Parathyroid adenoma (tissue), 2 donors: Measurements from ENCODE around the gene PLXNA4.

Experiments used
- H2AFZ ChIP-seq: fragments of 300-600 bp; sonication (generic); one replicate; pipeline ENCODE4 v1.7.0; 2017; ENCODE audit warnings: antibody characterized with exemption, mild to moderate bottlenecking
- H3K27ac ChIP-seq: fragments of 300-600 bp; sonication (generic); one replicate; pipeline ENCODE4 v1.7.0; 2017
- H3K27me3 ChIP-seq: fragments of 300-600 bp; sonication (generic); one replicate; pipeline ENCODE4 v1.7.0; 2017; ENCODE audit warnings: low read length; ENCODE audit not compliant: control insufficient read depth, insufficient read depth
- H3K36me3 ChIP-seq: fragments of 300-600 bp; sonication (generic); one replicate; pipeline ENCODE4 v1.7.0; 2017; ENCODE audit warnings: low read length; ENCODE audit not compliant: control insufficient read depth, insufficient read depth
- H3K4me1 ChIP-seq: fragments of 300-600 bp; sonication (generic); one replicate; pipeline ENCODE4 v1.7.0; 2017; ENCODE audit warnings: control low read depth
- H3K4me2 ChIP-seq: fragments of 300-600 bp; sonication (generic); one replicate; pipeline ENCODE4 v1.7.0; 2017; ENCODE audit warnings: low read length
- H3K4me3 ChIP-seq: fragments of 300-600 bp; sonication (generic); one replicate; pipeline ENCODE4 v1.7.0; 2017; ENCODE audit warnings: low read depth, low read length
- H3K79me2 ChIP-seq: fragments of 300-600 bp; sonication (generic); one replicate; pipeline ENCODE4 v1.7.0; 2017; ENCODE audit warnings: control low read depth
- H3K9ac ChIP-seq: fragments of 300-600 bp; sonication (generic); one replicate; pipeline ENCODE4 v1.7.0; 2017; ENCODE audit warnings: mild to moderate bottlenecking
- H3K9me3 ChIP-seq: fragments of 300-600 bp; sonication (generic); one replicate; pipeline ENCODE4 v1.7.0; 2017; ENCODE audit warnings: low read length; ENCODE audit not compliant: control insufficient read depth
- CTCF ChIP-seq: fragments of 300-600 bp; sonication (generic); IDR thresholded peaks from one replicate; pipeline ENCODE4 v1.7.0; 2017; ENCODE audit warnings: antibody characterized with exemption, mild to moderate bottlenecking
- donor health status: primary hyperparathyroidism.

PLXNA4 gene

GRCh38 chr7:132450696-132451095 is 125.6 kb downstream of the PLXNA4 start:
- H2AFZ ChIP-seq, result no peak overlapping the region
- H3K4me1 ChIP-seq, result peaks cover 7% of the 10 kb centered on the region
- H3K27ac ChIP-seq, result no peak overlapping the region
- TF ChIP-seq CTCF, result no peak
- no peak overlapping the region for H3K4me2 ChIP-seq
- H3K27me3 ChIP-seq, result no peaks in the 10 kb centered on the region
- H3K9ac ChIP-seq, result no peak overlapping the region
- H3K36me3 ChIP-seq, result no peaks in the 10 kb centered on the region
- no peaks in the 10 kb centered on the region for H3K9me3 ChIP-seq
- no peak overlapping the region for H3K4me3 ChIP-seq
- H3K79me2 ChIP-seq, result no peaks in the 10 kb centered on the region

GRCh38 chr7:132450188-132450587 is 126.1 kb downstream of the PLXNA4 start:
- no peak overlapping the region for H3K4me3 ChIP-seq
- H3K79me2 ChIP-seq, result no peaks in the 10 kb centered on the region
- H3K27me3 ChIP-seq, result no peaks in the 10 kb centered on the region
- H2AFZ ChIP-seq, result no peak overlapping the region
- no peak overlapping the region for H3K4me2 ChIP-seq
- no peaks in the 10 kb centered on the region for H3K9me3 ChIP-seq
- H3K36me3 ChIP-seq, result no peaks in the 10 kb centered on the region
- H3K4me1 ChIP-seq, result peaks cover 7% of the 10 kb centered on the region
- no peak overlapping the region for H3K9ac ChIP-seq
- TF ChIP-seq CTCF, result no peak
- no peak overlapping the region for H3K27ac ChIP-seq

- Histone ChIP-seq H3K9me3 (no peaks in the 10 kb centered on the region), H3K27ac (no peak overlapping the region), H3K9ac (no peak overlapping the region), H3K36me3 (no peaks in the 10 kb centered on the region), H2AFZ (no peak overlapping the region), H3K4me3 (no peak overlapping the region), H3K4me1 (peaks cover 7% of the 10 kb centered on the region), H3K27me3 (no peaks in the 10 kb centered on the region), H3K79me2 (no peaks in the 10 kb centered on the region), H3K4me2 (no peak overlapping the region)
- TF ChIP-seq CTCF, result no peak
Measured at GRCh38 chr7:132446666-132447278, 129.5 kb downstream of the PLXNA4 start.

DNA sequence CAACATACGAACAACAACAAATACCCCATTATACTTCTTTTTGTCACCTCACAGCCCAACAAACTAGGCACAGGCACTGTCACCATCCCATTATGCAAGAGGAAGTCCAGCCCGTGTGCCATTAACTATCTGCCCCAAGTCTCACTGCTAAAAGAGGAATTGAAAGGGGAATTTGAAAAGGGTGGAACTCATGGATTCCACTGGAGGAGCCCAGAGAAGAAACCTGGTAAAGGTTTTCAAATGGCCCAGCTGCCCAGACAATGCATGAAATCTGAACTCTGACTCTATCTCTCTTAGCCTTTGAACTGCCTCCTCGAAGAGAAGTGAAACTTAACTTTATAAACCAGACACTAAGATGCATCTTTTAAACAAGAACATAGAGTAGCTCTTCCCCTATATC is 130.0 kb downstream of the PLXNA4 start:
- H3K4me1 ChIP-seq, result peaks cover 7% of the 10 kb centered on the region
- no peak overlapping the region for H3K4me2 ChIP-seq
- no peak for TF ChIP-seq CTCF
- no peak overlapping the region for H3K9ac ChIP-seq
- H3K4me3 ChIP-seq, result no peak overlapping the region
- no peaks in the 10 kb centered on the region for H3K9me3 ChIP-seq
- H3K36me3 ChIP-seq, result no peaks in the 10 kb centered on the region
- no peak overlapping the region for H2AFZ ChIP-seq
- no peak overlapping the region for H3K27ac ChIP-seq
- H3K27me3 ChIP-seq, result no peaks in the 10 kb centered on the region
- H3K79me2 ChIP-seq, result no peaks in the 10 kb centered on the region

DNA sequence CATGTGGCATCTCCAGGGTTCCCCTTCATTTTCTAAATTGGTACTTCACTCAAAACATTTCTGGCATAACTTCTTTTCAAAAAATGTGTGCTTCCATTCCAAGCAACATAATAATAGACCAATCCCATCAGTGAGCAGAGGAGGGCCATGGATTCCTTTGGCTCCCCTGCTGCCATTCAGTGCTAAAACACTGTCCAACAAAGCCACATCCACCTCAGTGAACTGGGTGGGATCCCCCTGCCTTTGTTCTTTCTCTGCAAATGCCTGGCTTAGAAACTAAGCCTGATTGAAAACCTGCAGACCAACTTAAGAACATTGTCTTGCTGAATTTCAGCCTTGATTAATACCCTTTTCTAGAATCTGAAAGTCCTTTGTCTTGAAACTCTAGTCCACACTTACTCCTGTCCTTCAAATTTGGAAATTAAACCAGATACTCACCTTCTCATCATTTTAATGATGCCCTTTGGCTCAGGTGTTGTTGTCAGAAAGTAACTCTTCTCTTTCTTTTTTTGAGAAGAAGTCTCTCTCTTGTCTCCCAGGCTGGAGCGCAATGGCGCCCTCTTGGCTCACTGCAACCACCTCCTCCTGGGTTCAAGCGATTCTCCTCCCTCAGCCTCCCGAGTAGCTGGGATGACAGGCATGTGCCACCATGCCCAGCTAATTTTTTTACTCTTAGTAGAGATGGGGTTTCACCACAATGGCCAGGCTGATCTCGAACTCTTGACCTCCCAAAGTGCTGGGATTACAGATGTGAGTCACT is 132.3 kb downstream of the PLXNA4 start:
- no peaks in the 10 kb centered on the region for H3K36me3 ChIP-seq
- no peak for TF ChIP-seq CTCF
- no peak overlapping the region for H3K4me3 ChIP-seq
- H3K79me2 ChIP-seq, result no peaks in the 10 kb centered on the region
- H2AFZ ChIP-seq, result no peak overlapping the region
- H3K9me3 ChIP-seq, result no peaks in the 10 kb centered on the region
- no peak overlapping the region for H3K27ac ChIP-seq
- H3K27me3 ChIP-seq, result no peaks in the 10 kb centered on the region
- no peak overlapping the region for H3K9ac ChIP-seq
- H3K4me2 ChIP-seq, result no peak overlapping the region
- no peaks in the 10 kb centered on the region for H3K4me1 ChIP-seq
